GM23338 (cell line): ENCODE results near the gene TMPRSS11F. TPM values are rescaled to one million over a fixed set of nuclear protein-coding genes. Genes with fewer than 3 reads are reported as not detected.

Experiments used
- ATAC-seq: fragments of 200-7000 bp; cut with Tn5 transposase; 3 replicates; pipeline ENCODE4 v1.9.1; 2020
- DNase-seq: peaks from one replicate; pipeline ENCODE4 v3.0.0-alpha.2; 2015; ENCODE audit warnings: low spot score
- H2AFZ ChIP-seq: fragments of 200-600 bp; sonication (generic); 2 replicates; pipeline ENCODE4 v1.8.0; 2016; ENCODE audit warnings: antibody characterized with exemption, mild to moderate bottlenecking, moderate library complexity
- H3F3A ChIP-seq: fragments of 200-600 bp; sonication (generic); replicated peaks from 2 replicates; pipeline ENCODE4 v1.8.0; 2017; ENCODE audit warnings: antibody characterized with exemption, mixed run types, low read depth
- H3K27ac ChIP-seq: fragments of 200-600 bp; sonication (generic); 2 replicates; pipeline ENCODE4 v1.6.1; 2016; ENCODE audit warnings: low read depth
- H3K27me3 ChIP-seq: fragments of 200-600 bp; sonication (generic); 2 replicates; pipeline ENCODE4 v1.8.0; 2016; ENCODE audit warnings: mild to moderate bottlenecking, mixed run types, moderate library complexity; ENCODE audit not compliant: insufficient read depth
- H3K36me3 ChIP-seq: fragments of 200-600 bp; sonication (generic); 2 replicates; pipeline ENCODE4 v1.8.0; 2016; ENCODE audit warnings: mild to moderate bottlenecking; ENCODE audit not compliant: insufficient read depth
- H3K4me1 ChIP-seq: fragments of 200-600 bp; sonication (generic); 2 replicates; pipeline ENCODE4 v1.8.0; 2016; ENCODE audit warnings: mild to moderate bottlenecking, moderate library complexity; ENCODE audit not compliant: insufficient read depth
- H3K4me2 ChIP-seq: fragments of 200-600 bp; sonication (generic); 2 replicates; pipeline ENCODE4 v1.7.1; 2017; ENCODE audit warnings: mixed run types
- H3K4me3 ChIP-seq: fragments of 200-600 bp; sonication (generic); 2 replicates; pipeline ENCODE4 v1.6.1; 2016; ENCODE audit warnings: mixed run types
- H3K79me2 ChIP-seq: fragments of 200-600 bp; sonication (generic); replicated peaks from 2 replicates; pipeline ENCODE4 v1.8.0; 2017; ENCODE audit warnings: mild to moderate bottlenecking; ENCODE audit not compliant: insufficient read depth
- H3K9me2 ChIP-seq: fragments of 200-600 bp; sonication (generic); 2 replicates; pipeline ENCODE4 v1.8.0; 2017; ENCODE audit not compliant: insufficient read depth
- H4K20me1 ChIP-seq: fragments of 200-600 bp; sonication (generic); replicated peaks from 2 replicates; pipeline ENCODE4 v1.8.0; 2017; ENCODE audit warnings: mild to moderate bottlenecking; ENCODE audit not compliant: insufficient read depth
- H3K27ac Mint-ChIP-seq: 2 replicates; pipeline ENCODE4 v1.8.0; 2020; ENCODE audit warnings: inconsistent platforms, mild to moderate bottlenecking, moderate library complexity, mixed read lengths
- H3K27me3 Mint-ChIP-seq: 3 replicates; pipeline ENCODE4 v1.8.0; 2022; ENCODE audit warnings: low read depth, mild to moderate bottlenecking, moderate library complexity, mixed read lengths, inconsistent platforms; ENCODE audit not compliant: insufficient read depth, poor library complexity
- H3K36me3 Mint-ChIP-seq: 3 replicates; pipeline ENCODE4 v1.8.0; 2021; ENCODE audit warnings: low read depth, mild to moderate bottlenecking, inconsistent platforms, moderate library complexity, mixed read lengths
- H3K4me1 Mint-ChIP-seq: 3 replicates; pipeline ENCODE4 v1.8.0; 2020; ENCODE audit warnings: mild to moderate bottlenecking, inconsistent platforms, mixed read lengths
- H3K4me3 Mint-ChIP-seq: 3 replicates; pipeline ENCODE4 v1.8.0; 2021; ENCODE audit warnings: moderate library complexity, mild to moderate bottlenecking, inconsistent platforms, mixed read lengths
- H3K9me3 Mint-ChIP-seq: 3 replicates; pipeline ENCODE4 v1.8.0; 2020; ENCODE audit warnings: moderate library complexity, mild to moderate bottlenecking, inconsistent platforms, mixed read lengths
- CREB1 ChIP-seq: fragments of 250-450 bp; sonication (Bioruptor Pico); IDR thresholded peaks from 2 replicates; pipeline ENCODE4 v1.5.0; 2020; ENCODE audit warnings: low read depth, mild to moderate bottlenecking, moderate library complexity
- ETS1 ChIP-seq: IDR thresholded peaks from 2 replicates; pipeline ENCODE4 v1.6.1; 2016; ENCODE audit warnings: antibody characterized with exemption
- EZH2 ChIP-seq: fragments of 200-600 bp; sonication (generic); IDR thresholded peaks from one replicate; pipeline ENCODE4 v1.8.0; 2017; ENCODE audit warnings: antibody characterized with exemption, mild to moderate bottlenecking, low read depth; ENCODE audit not compliant: unreplicated experiment
- EZH2phosphoT487 ChIP-seq: fragments of 200-600 bp; sonication (generic); IDR thresholded peaks from one replicate; pipeline ENCODE4 v1.8.1; 2018; ENCODE audit warnings: antibody characterized with exemption; ENCODE audit not compliant: unreplicated experiment
- JUNB ChIP-seq: IDR thresholded peaks from one replicate; pipeline ENCODE4 v1.6.1; 2016; ENCODE audit warnings: antibody characterized with exemption; ENCODE audit not compliant: unreplicated experiment
- NANOG ChIP-seq: IDR thresholded peaks from 2 replicates; pipeline ENCODE4 v1.6.1; 2016; ENCODE audit warnings: antibody characterized with exemption, borderline replicate concordance
- POLR2AphosphoS5 ChIP-seq: IDR thresholded peaks from 2 replicates; pipeline ENCODE4 v1.6.1; 2016; ENCODE audit warnings: antibody characterized with exemption, low read depth
- REST ChIP-seq: IDR thresholded peaks from one replicate; pipeline ENCODE4 v1.6.1; 2018; ENCODE audit warnings: antibody characterized with exemption; ENCODE audit not compliant: unreplicated experiment
- STAT1 ChIP-seq: IDR thresholded peaks from one replicate; pipeline ENCODE4 v1.6.1; 2016; ENCODE audit warnings: antibody characterized with exemption; ENCODE audit not compliant: unreplicated experiment
- ZNF114 ChIP-seq: fragments of 250-450 bp; sonication (Bioruptor Pico); IDR thresholded peaks from 2 replicates; pipeline ENCODE4 v1.5.0; 2020; ENCODE audit warnings: mild to moderate bottlenecking, moderate library complexity
- ZNF331 ChIP-seq: fragments of 250-450 bp; sonication (Bioruptor Pico); IDR thresholded peaks from 2 replicates; pipeline ENCODE4 v1.5.0; 2020; ENCODE audit warnings: low read depth, mild to moderate bottlenecking, moderate library complexity
- polyA plus RNA-seq: library from polyadenylated mRNA; unstranded; fragments of >200 nt; fragmentation: Nextera tagmentation; extraction: Ambion mirVana; gene quantifications from 2 replicates; pipeline ENCODE4 v1.2.1, GENCODE V29; 2016
- total RNA-seq: library from RNA; depleted of rRNA; stranded (reverse); fragments of >200 nt; shearing (Covaris generic); gene quantifications from 2 replicates; pipeline ENCODE4 v1.2.3, GENCODE V29; 2014
- TF ChIP-seq, protein P1 (sequence below): fragments of 250-450 bp; sonication (Bioruptor Pico); IDR thresholded peaks from 2 replicates; pipeline ENCODE4 v1.5.0; 2020; ENCODE audit warnings: mild to moderate bottlenecking, moderate library complexity
- TF ChIP-seq, protein P2 (sequence below), 2 experiments: fragments of 200-600 bp in 1 of 2; sonication (generic) in 1 of 2; conservative IDR thresholded peaks; 2 replicates each; pipeline versions ENCODE4 v1.5.1 to v1.6.1; 2016 to 2017; ENCODE audit warnings: antibody characterized with exemption in 2 of 2, low read depth in 2 of 2, mild to moderate bottlenecking in 2 of 2, moderate library complexity in 1 of 2

Gene TMPRSS11F
- total and polyA plus RNA-seq, 2 experiments from 2014 or later = not detected

DNA sequence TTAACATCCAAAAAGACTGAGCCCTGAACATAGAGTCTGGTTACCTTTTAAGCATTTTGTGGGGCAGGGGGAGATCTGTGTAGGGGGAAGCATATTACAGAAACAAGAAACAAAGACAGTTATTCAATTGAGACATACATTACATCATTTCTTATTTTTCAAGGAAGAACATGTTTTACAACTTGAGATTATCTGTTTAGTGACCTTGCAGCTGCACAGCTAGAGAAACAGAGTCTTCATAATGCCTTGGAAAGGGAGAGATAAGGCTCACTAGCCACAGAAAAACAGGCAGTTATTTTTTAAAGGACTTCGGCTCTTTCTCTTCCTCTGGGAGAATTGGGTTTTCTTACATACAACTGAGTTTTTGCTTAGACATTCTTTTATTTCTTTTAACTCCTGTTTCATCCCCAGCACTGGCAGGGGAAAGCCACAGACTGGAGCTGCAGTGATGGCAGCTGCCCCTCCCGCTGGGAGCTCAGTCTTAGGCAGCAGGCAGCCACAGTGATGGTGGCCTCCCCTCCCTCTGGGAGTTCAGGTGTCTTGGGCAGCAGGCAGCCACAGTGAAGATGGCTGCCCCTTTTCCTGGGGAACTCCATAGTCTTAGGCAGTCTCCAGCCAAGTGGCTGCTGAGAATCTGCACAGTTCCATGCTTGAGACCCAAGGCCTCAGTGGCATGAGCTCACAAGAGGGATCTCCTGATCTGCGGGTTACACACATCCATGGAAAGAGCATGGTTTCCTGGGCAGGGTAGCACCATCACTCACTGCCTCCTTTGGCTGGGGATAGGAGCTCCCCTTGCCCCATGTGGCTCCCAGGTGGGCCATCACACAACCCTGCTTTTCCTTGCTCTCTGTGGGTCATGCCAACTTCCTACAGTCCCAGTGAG is 19.4 kb upstream of the TMPRSS11F start:
- TF ChIP-seq EZH2phosphoT487 (no peak), CREB1 (CRISPR knock-in tag) (no peak), NANOG (no peak), STAT1 (no peak), ZNF331 (CRISPR knock-in tag) (no peak), POLR2AphosphoS5 (no peak), REST (no peak), EZH2 (no peak), JUNB (no peak), ETS1 (no peak), ZNF114 (CRISPR knock-in tag) (no peak)
- TF ChIP-seq, protein P1, sequence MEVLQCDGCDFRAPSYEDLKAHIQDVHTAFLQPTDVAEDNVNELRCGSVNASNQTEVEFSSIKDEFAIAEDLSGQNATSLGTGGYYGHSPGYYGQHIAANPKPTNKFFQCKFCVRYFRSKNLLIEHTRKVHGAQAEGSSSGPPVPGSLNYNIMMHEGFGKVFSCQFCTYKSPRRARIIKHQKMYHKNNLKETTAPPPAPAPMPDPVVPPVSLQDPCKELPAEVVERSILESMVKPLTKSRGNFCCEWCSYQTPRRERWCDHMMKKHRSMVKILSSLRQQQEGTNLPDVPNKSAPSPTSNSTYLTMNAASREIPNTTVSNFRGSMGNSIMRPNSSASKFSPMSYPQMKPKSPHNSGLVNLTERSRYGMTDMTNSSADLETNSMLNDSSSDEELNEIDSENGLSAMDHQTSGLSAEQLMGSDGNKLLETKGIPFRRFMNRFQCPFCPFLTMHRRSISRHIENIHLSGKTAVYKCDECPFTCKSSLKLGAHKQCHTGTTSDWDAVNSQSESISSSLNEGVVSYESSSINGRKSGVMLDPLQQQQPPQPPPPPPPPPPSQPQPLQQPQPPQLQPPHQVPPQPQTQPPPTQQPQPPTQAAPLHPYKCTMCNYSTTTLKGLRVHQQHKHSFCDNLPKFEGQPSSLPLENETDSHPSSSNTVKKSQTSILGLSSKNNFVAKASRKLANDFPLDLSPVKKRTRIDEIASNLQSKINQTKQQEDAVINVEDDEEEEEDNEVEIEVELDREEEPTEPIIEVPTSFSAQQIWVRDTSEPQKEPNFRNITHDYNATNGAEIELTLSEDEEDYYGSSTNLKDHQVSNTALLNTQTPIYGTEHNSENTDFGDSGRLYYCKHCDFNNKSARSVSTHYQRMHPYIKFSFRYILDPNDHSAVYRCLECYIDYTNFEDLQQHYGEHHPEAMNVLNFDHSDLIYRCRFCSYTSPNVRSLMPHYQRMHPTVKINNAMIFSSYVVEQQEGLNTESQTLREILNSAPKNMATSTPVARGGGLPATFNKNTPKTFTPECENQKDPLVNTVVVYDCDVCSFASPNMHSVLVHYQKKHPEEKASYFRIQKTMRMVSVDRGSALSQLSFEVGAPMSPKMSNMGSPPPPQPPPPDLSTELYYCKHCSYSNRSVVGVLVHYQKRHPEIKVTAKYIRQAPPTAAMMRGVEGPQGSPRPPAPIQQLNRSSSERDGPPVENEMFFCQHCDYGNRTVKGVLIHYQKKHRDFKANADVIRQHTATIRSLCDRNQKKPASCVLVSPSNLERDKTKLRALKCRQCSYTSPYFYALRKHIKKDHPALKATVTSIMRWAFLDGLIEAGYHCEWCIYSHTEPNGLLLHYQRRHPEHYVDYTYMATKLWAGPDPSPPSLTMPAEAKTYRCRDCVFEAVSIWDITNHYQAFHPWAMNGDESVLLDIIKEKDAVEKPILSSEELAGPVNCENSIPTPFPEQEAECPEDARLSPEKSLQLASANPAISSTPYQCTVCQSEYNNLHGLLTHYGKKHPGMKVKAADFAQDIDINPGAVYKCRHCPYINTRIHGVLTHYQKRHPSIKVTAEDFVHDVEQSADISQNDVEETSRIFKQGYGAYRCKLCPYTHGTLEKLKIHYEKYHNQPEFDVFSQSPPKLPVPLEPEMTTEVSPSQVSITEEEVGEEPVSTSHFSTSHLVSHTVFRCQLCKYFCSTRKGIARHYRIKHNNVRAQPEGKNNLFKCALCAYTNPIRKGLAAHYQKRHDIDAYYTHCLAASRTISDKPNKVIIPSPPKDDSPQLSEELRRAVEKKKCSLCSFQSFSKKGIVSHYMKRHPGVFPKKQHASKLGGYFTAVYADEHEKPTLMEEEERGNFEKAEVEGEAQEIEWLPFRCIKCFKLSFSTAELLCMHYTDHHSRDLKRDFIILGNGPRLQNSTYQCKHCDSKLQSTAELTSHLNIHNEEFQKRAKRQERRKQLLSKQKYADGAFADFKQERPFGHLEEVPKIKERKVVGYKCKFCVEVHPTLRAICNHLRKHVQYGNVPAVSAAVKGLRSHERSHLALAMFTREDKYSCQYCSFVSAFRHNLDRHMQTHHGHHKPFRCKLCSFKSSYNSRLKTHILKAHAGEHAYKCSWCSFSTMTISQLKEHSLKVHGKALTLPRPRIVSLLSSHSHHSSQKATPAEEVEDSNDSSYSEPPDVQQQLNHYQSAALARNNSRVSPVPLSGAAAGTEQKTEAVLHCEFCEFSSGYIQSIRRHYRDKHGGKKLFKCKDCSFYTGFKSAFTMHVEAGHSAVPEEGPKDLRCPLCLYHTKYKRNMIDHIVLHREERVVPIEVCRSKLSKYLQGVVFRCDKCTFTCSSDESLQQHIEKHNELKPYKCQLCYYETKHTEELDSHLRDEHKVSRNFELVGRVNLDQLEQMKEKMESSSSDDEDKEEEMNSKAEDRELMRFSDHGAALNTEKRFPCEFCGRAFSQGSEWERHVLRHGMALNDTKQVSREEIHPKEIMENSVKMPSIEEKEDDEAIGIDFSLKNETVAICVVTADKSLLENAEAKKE (CRISPR knock-in tag) = no peak
- TF ChIP-seq, protein P2, sequence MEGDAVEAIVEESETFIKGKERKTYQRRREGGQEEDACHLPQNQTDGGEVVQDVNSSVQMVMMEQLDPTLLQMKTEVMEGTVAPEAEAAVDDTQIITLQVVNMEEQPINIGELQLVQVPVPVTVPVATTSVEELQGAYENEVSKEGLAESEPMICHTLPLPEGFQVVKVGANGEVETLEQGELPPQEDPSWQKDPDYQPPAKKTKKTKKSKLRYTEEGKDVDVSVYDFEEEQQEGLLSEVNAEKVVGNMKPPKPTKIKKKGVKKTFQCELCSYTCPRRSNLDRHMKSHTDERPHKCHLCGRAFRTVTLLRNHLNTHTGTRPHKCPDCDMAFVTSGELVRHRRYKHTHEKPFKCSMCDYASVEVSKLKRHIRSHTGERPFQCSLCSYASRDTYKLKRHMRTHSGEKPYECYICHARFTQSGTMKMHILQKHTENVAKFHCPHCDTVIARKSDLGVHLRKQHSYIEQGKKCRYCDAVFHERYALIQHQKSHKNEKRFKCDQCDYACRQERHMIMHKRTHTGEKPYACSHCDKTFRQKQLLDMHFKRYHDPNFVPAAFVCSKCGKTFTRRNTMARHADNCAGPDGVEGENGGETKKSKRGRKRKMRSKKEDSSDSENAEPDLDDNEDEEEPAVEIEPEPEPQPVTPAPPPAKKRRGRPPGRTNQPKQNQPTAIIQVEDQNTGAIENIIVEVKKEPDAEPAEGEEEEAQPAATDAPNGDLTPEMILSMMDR (conservative IDR thresholded peaks at IDR 0.05; ENCODE audit: low read depth in 2 of 2) = no peak

More for the DNA sequence above, 19.4 kb upstream of the TMPRSS11F start:
- 0 out of 3 replicates have a peak, but pooled peaks cover 3% of the 10 kb centered on the region for H3K36me3 Mint-ChIP-seq
- ATAC-seq = no peak
- peaks cover 6% of the 10 kb centered on the region for H3K9me2 ChIP-seq
- H3K9me3 Mint-ChIP-seq = peaks cover 12% of the 10 kb centered on the region
- H3K4me1 Mint-ChIP-seq = no peaks in the 10 kb centered on the region; the same call in 2 of the 3 replicates
- H3K27ac ChIP-seq = no peak overlapping the region
- no peaks in the 10 kb centered on the region for H3K36me3 ChIP-seq
- no peaks in the 10 kb centered on the region for H4K20me1 ChIP-seq
- no peak overlapping the region for H3K27ac Mint-ChIP-seq
- peaks cover 2% of the 10 kb centered on the region for H3K27me3 Mint-ChIP-seq
- H3K79me2 ChIP-seq = no peaks in the 10 kb centered on the region
- DNase-seq = no peak
- no peaks in the 10 kb centered on the region for H3F3A ChIP-seq
- H3K4me3 ChIP-seq = no peak overlapping the region
- H3K4me3 Mint-ChIP-seq = no peak overlapping the region
- H3K4me1 ChIP-seq = peaks cover 3% of the 10 kb centered on the region; the same call in 1 of the 2 replicates
- no peak overlapping the region for H3K4me2 ChIP-seq
- no peaks in the 10 kb centered on the region for H3K27me3 ChIP-seq
- H2AFZ ChIP-seq = no peak overlapping the region
